ENCODE measurements around the gene ZBTB1. TPM values are rescaled to one million over a fixed set of nuclear protein-coding genes. Genes with fewer than 3 reads are reported as not detected.
"Not testable (repeated sequence)": the region's sequence is repeated elsewhere in the genome, so short reads cannot be mapped to it uniquely, and the experiment has no call there.

The ZBTB1 gene
- total RNA-seq, 1 donor from 2014 or later, result 46.3 TPM

DNA sequence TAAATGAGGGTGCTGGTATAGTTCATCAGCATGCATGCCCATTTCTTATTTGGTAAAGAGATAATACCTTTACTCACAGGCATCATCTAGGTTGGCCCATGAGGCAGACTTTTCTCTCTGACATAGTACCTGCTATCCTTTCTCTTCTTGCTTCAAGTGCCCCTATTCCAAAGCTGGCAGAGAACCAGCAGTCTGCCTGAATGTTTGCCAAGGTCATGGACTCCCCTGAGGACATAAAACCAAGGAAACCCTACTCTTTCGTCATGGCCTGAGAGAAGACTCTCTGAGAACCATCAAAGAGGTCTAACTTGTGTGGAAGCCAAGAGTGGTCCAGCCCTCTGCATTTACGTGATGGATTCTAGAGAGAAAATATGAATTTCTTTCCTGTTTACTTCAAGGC lies 57.1 kb downstream of the ZBTB1 start:
- DNase-seq (ENCODE audit: low read depth), result no peak
- Histone ChIP-seq H3K36me3 (ENCODE audit: control insufficient read depth, insufficient read depth, low read length) (no peaks in the 10 kb centered on the region), H3K4me3 (ENCODE audit: low read depth, low read length) (no peak overlapping the region), H3K27me3 (ENCODE audit: control insufficient read depth, insufficient read depth, low read length) (no peaks in the 10 kb centered on the region)
- TF ChIP-seq, protein P1, sequence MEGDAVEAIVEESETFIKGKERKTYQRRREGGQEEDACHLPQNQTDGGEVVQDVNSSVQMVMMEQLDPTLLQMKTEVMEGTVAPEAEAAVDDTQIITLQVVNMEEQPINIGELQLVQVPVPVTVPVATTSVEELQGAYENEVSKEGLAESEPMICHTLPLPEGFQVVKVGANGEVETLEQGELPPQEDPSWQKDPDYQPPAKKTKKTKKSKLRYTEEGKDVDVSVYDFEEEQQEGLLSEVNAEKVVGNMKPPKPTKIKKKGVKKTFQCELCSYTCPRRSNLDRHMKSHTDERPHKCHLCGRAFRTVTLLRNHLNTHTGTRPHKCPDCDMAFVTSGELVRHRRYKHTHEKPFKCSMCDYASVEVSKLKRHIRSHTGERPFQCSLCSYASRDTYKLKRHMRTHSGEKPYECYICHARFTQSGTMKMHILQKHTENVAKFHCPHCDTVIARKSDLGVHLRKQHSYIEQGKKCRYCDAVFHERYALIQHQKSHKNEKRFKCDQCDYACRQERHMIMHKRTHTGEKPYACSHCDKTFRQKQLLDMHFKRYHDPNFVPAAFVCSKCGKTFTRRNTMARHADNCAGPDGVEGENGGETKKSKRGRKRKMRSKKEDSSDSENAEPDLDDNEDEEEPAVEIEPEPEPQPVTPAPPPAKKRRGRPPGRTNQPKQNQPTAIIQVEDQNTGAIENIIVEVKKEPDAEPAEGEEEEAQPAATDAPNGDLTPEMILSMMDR (IDR thresholded peaks at IDR 0.05; ENCODE audit: insufficient read depth, low read length, poor library complexity, severe bottlenecking), result no peak

DNA sequence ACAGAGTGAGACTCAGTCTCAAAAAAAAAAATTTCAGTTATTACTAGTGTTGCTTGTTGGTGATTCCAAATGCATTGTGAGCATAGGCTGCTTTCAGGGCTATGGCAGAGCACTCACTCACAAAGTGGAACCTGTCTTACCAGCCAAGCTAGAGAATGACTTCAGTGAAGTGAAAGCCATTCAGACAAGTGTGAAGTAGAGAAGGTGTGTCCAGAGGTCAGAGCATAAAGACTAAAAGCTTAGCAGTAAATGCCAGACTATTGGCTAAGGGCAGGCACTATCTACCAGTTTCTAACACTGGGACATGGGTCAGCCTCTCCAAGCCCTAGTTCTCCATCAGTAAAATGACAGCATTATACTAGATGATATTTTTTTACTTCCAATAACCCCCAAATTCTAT lies 57.9 kb downstream of the ZBTB1 start:
- no peak overlapping the region for H3K4me3 ChIP-seq (ENCODE audit: low read depth, low read length)
- TF ChIP-seq, protein P1 (IDR thresholded peaks at IDR 0.05; ENCODE audit: insufficient read depth, low read length, poor library complexity, severe bottlenecking), result no peak
- H3K36me3 ChIP-seq (ENCODE audit: control insufficient read depth, insufficient read depth, low read length), result no peaks in the 10 kb centered on the region
- no peak for DNase-seq (ENCODE audit: low read depth)
- H3K27me3 ChIP-seq (ENCODE audit: control insufficient read depth, insufficient read depth, low read length), result no peaks in the 10 kb centered on the region

DNA sequence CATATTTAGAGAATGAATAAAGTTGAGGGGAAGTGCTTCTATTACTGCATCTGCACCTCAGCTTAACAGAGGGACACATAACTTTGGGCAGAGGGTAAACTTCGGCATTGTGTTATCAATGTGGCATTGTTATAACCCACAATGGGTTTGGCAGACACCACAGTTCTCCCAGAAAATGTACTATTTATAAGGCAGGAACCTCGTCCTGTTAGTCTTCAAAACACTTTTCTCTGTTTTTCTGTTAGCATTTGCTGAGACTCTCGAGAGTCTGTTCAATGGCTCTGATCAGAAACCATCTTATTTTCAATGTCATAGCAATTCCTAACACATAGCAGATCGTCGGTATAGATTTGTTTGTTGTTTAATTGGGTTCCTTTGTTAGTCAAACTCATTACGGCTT lies 59.1 kb downstream of the ZBTB1 start:
- H3K27me3 ChIP-seq (ENCODE audit: control insufficient read depth, insufficient read depth, low read length), result no peaks in the 10 kb centered on the region
- DNase-seq (ENCODE audit: low read depth), result no peak
- no peak overlapping the region for H3K4me3 ChIP-seq (ENCODE audit: low read depth, low read length)
- TF ChIP-seq, protein P1 (IDR thresholded peaks at IDR 0.05; ENCODE audit: insufficient read depth, low read length, poor library complexity, severe bottlenecking), result no peak
- no peaks in the 10 kb centered on the region for H3K36me3 ChIP-seq (ENCODE audit: control insufficient read depth, insufficient read depth, low read length)

DNA sequence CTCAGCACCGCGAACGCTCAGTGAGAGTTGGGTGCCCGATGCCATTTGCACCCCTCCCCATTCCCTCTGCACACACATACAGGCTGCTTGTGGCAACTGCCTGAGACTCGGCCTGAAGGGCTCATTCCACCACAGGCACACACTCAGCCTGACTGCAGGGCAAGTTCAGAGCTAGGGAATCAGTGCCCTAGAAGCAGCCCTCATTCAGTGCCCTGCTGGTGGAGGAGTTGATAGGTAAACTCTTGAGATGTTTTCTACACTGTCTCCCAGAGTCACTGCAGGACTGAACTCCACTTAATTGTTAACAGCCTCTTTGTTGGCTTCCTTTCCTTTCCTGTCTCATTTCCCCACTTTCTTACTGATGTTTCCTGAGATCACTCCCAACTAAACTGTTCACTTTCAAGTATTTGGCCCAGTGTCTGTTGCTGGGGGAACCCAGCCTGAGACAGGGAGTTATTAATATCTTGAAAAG lies 62.1 kb downstream of the ZBTB1 start:
- TF ChIP-seq, protein P1 (IDR thresholded peaks at IDR 0.05; ENCODE audit: insufficient read depth, low read length, poor library complexity, severe bottlenecking), result no peak
- Histone ChIP-seq H3K36me3 (ENCODE audit: control insufficient read depth, insufficient read depth, low read length) (no peaks in the 10 kb centered on the region), H3K4me3 (ENCODE audit: low read depth, low read length) (no peak overlapping the region), H3K27me3 (ENCODE audit: control insufficient read depth, insufficient read depth, low read length) (no peaks in the 10 kb centered on the region)
- no peak for DNase-seq (ENCODE audit: low read depth)

DNA sequence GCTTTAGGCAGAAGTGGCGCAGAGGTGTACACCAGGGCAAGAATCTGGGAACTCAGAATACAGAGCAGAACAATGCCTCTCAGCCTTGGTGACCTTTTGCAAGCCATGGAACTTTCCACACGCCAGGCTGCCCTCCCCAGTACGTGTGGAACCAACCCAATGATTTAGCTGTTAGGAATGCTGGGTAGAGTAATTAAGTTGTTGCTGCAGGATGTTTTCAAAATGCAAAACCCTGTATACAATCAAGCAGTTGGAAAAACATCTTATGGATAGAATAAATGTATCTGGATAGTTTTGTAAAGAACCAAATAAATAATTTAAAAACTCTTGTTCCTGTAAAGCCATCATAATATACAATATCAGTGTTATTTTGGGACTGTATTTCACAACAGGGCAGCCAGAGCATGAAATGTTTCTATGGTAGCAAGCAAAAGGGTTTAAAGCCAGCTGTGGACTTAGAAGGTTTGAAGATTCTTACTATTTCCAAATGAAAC lies 64.6 kb downstream of the ZBTB1 start:
- Histone ChIP-seq H3K4me3 (ENCODE audit: low read depth, low read length) (no peak overlapping the region), H3K27me3 (ENCODE audit: control insufficient read depth, insufficient read depth, low read length) (no peaks in the 10 kb centered on the region), H3K36me3 (ENCODE audit: control insufficient read depth, insufficient read depth, low read length) (no peaks in the 10 kb centered on the region)
- peak; percentile 57 for DNase-seq (ENCODE audit: low read depth)
- TF ChIP-seq, protein P1 (IDR thresholded peaks at IDR 0.05; ENCODE audit: insufficient read depth, low read length, poor library complexity, severe bottlenecking), result no peak

DNA sequence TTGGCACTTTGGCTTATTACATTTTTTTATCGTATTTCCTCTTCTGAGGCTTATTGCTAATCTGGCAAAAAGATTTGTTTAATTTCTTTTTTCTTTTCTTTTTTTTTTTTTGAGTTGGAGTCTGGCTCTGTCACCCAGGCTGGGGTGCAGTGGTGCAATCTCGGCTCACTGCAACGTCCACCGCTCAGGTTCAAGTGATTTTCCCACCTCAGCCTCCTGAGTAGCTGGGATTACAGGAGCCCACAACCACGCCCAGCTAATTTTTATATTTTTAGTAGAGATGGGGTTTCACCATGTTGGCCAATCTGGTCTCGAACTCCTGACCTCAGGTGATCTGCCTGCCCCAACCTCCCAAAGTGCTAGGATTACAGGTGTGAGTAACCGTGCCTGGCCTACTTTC lies 65.1 kb downstream of the ZBTB1 start:
- not testable (repeated sequence) for H3K27me3 ChIP-seq (ENCODE audit: control insufficient read depth, insufficient read depth, low read length); H3K4me3 ChIP-seq (ENCODE audit: low read depth, low read length); H3K36me3 ChIP-seq (ENCODE audit: control insufficient read depth, insufficient read depth, low read length); DNase-seq (ENCODE audit: low read depth)

Measured in kidney epithelial cell (primary cell).